GM19351 (cell line): ENCODE measurements around the gene RAPGEF6.
"Not testable (repeated sequence)": the region's sequence is repeated elsewhere in the genome, so short reads cannot be mapped to it uniquely, and the experiment has no call there.

ENCODE experiments used
- ATAC-seq: cut with Tn5 transposase; IDR thresholded peaks from one replicate; pipeline ENCODE4 v1.9.1; 2021; ENCODE audit warnings: mild to moderate bottlenecking, moderate library complexity; ENCODE audit not compliant: unreplicated experiment

The RAPGEF6 gene, protein sequence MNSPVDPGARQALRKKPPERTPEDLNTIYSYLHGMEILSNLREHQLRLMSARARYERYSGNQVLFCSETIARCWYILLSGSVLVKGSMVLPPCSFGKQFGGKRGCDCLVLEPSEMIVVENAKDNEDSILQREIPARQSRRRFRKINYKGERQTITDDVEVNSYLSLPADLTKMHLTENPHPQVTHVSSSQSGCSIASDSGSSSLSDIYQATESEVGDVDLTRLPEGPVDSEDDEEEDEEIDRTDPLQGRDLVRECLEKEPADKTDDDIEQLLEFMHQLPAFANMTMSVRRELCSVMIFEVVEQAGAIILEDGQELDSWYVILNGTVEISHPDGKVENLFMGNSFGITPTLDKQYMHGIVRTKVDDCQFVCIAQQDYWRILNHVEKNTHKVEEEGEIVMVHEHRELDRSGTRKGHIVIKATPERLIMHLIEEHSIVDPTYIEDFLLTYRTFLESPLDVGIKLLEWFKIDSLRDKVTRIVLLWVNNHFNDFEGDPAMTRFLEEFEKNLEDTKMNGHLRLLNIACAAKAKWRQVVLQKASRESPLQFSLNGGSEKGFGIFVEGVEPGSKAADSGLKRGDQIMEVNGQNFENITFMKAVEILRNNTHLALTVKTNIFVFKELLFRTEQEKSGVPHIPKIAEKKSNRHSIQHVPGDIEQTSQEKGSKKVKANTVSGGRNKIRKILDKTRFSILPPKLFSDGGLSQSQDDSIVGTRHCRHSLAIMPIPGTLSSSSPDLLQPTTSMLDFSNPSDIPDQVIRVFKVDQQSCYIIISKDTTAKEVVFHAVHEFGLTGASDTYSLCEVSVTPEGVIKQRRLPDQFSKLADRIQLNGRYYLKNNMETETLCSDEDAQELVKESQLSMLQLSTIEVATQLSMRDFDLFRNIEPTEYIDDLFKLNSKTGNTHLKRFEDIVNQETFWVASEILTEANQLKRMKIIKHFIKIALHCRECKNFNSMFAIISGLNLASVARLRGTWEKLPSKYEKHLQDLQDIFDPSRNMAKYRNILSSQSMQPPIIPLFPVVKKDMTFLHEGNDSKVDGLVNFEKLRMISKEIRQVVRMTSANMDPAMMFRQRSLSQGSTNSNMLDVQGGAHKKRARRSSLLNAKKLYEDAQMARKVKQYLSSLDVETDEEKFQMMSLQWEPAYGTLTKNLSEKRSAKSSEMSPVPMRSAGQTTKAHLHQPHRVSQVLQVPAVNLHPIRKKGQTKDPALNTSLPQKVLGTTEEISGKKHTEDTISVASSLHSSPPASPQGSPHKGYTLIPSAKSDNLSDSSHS (N-terminal part only)

DNA sequence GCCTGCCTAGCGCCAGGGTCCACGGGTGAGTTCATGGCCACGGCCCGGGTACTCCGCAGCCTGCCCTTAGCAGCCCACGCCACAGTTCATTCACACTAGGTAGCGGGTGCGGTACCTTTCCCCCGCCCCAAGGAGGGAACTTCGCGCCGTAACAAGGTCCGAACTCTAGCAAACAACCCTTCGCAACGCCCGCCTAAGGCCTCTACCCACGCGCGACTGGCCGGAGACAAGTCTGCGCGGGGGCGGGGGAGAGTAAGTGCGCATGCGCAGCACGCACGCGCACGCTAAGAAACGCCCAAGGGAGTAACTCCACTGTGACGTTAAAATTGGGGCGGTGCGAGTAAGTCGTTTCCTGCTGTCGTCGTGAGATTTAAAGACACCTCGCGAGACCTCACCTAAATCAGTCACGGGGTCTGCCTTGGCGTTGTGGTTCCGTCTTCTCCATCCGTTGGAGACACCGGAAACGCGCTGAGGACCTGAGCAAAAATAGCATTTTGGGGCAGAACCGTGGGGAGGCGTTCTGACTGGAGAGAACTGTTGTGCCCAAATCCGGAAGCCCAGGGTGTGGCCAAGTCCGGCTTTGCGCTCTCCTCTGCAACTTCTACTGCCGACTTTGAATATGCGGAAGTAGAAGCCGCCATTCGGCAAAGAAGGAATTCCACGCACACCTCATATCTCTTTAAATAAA is at the start of gene RAPGEF6:
RAPGEF6 (minus strand) TSS at position 234 of the 688 bp plus-strand sequence; CDS start at position 35, 199 bp downstream.
- peak; percentile 80 for ATAC-seq

DNA sequence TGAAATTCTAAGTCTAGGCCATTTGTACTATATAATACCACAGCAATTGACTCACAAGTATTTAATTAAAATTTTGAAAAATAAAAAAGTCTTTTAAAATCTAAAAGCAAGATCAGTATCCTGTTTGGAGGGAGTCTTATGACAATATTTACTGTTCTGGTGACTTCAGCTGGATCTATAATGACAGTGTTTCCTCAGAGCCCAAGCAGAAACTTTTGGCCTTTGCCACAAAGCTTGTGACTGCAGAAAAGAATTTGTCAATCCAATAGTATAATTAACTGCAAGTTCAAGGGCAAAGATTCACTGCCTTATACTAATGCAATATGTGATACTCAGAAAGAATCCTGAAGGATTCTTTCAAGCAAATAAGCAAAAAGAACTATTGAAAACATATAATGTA is 49.6 kb upstream of the RAPGEF6 start:
- no peak for ATAC-seq

DNA sequence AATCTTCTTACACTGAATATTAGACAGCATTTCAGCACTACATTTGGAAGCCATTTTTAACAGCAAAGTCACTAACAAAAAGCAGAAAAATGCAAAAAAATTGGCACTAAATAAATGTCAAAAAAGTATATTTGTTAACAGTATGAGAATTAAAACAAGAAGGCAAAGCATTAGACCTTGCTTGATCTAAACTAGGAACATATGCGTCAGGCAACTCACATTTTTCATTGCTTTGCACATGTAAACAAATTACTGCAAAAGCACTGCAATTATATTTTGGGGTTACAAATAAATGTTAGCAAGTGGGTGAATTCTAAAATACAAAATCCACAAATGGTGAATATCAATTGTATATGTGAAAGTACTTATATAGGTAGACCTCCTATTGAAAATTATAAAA is 49.0 kb upstream of the RAPGEF6 start:
- no peak for ATAC-seq

DNA sequence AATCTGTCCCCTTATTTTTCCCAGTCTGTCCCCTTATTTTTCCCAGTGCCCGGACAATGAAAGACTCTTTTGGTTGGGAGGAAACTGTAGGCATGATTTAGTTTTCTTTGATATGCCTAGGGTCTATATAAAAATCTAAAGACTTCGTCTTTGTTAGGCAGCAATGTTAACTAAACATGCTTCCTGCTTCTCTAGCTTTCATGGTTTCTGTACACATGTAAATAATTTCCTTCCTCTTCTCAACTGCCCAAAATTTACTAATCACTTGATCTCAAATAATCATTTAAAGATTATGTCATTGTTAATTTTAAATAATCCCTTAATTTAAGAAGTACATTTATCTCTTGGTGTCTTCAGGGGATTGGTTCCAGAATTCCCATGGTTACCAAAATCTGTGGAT is 47.8 kb upstream of the RAPGEF6 start:
- no peak for ATAC-seq

DNA sequence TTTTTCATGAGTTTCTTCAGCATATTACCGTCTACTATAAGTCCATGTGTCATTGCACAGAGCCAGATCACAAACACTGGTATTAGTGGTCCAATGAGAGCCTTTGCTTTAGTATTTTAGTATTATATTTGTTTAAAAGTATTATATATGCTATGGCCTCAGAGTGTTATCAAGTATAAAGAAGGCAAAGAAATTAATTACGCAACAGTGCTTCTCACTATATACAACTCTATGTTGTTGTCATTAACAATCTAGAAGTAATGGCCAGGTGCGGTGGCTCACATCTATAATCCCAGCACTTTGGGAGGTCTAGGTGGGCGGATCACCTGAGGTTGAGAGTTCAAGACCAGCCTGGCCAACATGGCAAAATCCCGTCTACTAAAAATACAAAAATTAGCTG is 47.1 kb upstream of the RAPGEF6 start:
- ATAC-seq: no peak

DNA sequence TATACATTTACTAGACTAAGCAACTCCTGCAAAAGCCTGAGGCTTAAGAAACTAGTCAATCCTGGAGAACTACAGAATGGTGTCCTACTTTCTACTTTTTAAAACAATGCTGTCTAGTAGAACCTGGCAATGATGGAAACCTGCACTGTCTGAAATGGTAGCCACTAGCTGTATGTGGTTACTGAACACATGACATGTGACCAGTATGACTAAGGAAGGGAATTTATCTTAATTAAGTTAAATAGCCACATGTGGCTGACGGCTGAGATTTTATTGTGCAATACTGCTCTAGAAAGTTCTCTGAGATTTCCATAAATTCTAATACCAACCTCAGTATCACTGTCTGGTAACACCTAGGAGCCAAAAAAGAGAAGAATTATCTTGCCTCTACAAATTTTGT is 44.9 kb upstream of the RAPGEF6 start:
- ATAC-seq: no peak

DNA sequence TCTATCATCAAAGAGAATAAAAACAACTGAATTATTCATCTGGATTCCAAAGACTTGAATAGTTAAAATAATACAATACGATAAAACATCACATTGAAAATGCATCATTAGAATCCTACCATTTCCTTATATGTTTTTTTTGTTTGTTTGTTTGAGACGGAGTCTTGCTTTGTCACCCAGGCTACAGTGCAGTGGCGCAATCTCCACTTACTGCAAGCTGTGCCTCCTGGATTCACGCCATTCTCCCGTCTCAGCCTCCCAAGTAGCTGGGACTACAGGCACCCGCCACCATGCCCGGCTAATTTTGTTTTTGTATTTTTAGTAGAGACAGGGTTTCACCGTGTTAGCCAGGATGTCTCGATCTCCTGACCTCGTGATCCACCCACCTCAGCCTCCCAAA is 43.2 kb upstream of the RAPGEF6 start:
- ATAC-seq: not testable (repeated sequence)

DNA sequence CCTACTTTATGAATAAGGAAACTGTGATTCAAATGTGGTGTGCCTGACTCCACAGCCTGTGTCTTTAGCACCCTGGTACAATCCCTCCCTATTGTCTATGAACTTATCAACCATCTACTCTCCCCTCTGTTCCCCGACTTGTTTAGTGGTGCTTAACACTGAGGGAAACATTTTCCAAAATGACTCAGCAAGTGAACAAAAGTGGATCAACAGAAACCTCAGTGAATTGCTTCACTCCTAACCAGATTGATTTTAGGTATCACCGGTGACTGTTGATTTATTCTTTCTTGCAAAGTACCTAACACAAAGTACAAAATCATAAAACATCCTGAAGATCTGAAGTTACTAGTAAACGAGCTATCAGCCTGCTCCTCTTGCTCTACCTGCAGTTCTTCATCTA is 42.1 kb upstream of the RAPGEF6 start:
- ATAC-seq: no peak

DNA sequence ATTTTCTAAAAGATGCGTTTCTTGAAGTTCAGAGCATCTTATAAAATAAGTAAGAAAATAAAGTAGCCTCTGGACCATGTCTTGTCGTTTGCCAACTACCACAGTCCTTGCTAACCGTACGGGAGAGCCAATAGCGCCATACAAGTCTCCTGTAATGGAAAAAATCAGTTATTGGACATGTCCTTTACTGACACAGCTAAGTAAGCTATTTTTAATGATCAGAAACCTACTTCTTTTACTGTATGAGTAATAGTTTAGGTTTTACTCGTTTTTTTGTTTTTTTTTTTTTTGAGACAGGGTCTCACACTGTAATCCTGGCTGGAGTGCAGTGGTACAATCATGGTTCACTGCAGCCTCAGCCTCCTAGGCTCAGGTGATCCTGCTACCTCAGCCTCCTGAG is 37.7 kb upstream of the RAPGEF6 start:
- peak; percentile 29 for ATAC-seq

DNA sequence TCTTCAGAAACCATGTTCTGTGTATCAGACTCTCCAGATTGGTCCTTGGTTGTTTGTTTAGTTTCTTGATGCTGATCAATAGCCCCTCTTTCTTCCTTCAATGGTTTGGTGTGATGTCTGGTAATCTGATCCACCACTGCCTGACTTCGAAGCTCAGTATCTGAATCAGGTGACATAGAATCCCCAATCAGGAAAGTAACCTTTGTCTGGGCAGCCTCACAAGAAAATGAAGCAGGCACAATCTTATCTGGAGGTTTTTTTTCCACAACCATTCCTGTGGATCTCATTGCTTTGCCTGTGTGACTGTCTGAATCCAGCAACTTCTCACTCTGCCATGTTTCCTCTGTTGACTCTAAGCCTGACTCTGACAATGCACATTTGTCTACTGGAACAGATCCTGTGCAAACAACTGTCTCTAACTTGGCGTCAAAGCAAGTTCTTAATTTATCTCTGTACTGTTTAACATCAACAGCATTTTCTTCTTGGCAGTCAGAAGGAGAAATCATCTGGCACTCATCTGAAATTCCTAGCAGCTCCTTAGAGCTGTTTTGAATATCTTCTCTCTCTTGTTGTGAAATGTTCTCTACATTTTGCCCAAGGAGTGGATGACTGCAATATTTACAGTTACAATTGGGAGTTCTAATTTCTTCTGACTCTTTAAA is 37.1 kb upstream of the RAPGEF6 start:
- ATAC-seq: no peak

DNA sequence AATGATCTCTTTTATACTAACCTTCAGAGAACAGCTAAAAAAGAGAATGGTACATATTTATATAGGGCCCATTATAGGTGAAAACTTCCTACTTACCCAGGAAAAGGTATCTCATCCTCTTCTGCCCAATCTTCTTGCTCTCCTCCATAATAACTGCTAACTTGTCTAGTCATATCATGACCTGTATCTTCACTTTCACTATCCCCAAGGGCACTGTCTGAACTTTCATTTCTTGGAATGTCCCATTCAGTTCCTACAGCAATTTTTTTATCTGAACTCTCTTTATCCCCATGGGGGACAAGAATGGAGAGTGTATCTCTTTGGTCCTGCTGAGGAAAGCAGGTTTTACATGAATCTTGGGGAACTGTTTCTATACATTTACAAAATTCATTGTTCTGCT is 36.4 kb upstream of the RAPGEF6 start:
- ATAC-seq: peak; percentile 61

DNA sequence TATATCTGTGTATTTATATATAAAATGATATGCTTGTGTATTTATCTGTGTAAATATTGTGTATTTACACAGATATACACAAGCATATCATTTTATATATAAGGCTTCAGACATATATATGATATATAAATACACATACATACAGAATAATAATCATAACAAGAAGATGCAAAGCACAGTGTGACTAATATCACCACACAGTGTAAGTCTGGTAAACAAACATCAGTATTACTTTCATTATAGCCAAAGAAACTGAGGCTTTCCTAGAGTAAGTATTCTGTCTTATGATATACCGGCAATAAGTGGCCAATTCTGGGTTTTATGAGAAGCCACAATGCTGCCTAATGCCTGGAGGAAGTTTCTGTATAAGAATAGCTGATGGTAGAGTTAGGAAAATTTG is 29.9 kb upstream of the RAPGEF6 start:
- ATAC-seq: no peak

DNA sequence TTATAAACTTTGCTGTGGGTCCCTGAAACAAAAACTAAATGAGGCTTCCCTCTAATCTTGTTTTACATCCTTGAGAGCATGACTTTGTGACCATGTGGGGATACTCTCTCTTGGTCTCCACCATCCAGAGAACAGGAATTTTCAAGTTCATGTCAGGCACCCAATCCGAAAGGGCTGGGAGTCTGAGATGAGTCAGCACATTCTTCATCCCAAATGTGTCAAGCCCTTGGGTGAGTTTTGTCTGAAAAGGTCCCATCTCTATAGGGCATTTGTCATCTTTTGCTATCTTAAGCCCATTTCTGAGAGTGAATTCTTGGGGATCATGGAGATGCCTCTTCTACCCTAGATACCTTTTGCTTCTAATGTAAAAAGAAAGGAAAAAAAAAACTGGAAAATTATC is 26.9 kb upstream of the RAPGEF6 start:
- ATAC-seq: no peak

DNA sequence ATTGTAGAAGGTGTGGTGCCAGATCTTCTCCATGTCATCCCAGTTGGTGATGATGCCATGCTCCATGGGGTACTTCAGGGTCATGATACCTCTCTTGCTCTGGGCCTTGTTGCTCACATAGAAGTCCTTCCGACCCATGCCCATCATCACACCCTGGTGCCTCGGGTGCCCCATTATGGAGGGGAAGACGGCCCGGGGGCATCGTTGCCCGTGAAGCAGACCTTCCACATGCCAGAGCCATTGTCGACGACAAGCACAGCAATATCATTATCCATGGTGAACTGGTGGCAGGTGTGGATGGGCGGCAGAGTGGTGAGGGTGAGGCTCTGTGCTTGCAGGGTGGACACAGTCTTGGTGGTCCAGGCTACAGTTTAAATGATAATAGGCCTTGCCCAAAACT is 24.8 kb upstream of the RAPGEF6 start:
- ATAC-seq: no peak

DNA sequence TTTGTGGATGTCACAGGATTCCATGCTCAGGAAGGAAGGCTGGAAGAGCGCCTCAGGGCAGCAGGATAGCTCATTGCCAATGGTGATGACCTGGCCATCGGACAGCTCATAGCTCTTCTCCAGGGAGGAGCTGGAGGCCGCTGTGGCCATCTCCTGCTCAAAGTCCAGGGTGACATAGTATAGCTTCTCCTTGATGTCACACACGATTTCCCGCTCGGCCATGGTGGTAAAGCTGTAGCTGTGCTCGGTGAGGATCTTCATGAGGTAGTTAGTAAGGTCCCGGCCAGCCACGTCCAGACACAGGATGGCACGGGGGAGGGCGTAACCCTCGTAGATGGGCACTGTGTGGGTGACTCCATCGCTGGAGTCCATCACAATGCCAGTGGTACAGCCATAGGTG is 24.3 kb upstream of the RAPGEF6 start:
- ATAC-seq: no peak

DNA sequence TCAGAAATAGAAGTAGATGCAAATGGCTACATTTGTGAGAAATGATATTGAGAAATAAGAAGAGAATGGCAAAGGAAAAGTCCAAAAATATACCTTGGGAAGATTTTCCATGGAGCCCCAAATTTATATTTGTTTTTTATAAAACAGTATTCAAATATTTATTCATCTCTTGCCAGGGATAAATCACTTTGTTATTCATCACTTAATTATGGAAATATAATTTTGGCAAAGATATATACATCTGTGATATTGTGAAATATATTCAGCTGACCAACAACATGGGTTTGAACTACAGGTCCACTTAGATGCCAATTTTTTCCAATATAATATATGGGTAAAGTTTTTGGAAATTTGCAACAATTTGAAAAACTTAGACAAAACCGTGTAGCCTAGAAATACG is 19.7 kb upstream of the RAPGEF6 start:
- ATAC-seq: no peak

DNA sequence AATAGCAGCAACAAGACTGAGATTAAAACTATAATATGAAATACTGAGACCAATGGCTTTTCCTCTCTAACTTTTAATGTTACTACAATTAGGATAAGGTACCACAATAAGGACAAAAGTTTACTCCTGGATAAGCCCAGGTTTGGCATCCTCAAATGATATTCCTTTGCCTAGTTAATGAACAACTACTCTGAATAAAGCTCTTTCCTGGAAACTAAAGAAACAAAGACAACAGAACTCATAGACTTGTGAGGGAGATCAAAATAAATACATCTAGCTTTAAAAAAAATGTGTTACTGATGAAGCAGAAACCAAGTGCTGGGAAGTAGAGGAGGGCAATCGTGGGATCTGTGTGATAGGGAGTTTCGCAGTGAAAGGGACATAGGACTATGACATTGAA is 19.3 kb upstream of the RAPGEF6 start:
- no peak for ATAC-seq

DNA sequence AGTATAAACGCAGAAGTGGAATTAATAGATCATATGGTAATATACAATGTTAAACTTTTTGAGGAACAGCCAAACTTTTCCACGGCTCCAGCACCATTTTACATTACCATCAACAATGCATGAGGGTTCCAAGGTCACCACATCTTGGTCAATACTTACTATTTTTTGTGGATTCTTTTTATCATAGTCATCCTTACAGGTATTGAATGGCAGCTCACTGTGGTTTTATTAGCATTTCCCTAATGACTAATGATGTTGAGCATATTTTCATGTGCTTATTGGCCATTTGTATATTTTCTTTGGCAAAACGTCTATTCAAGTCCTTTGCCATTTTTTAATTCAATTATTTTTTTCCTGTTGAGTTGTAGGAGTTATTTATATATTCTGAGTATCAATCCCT is 14.1 kb upstream of the RAPGEF6 start:
- no peak for ATAC-seq

DNA sequence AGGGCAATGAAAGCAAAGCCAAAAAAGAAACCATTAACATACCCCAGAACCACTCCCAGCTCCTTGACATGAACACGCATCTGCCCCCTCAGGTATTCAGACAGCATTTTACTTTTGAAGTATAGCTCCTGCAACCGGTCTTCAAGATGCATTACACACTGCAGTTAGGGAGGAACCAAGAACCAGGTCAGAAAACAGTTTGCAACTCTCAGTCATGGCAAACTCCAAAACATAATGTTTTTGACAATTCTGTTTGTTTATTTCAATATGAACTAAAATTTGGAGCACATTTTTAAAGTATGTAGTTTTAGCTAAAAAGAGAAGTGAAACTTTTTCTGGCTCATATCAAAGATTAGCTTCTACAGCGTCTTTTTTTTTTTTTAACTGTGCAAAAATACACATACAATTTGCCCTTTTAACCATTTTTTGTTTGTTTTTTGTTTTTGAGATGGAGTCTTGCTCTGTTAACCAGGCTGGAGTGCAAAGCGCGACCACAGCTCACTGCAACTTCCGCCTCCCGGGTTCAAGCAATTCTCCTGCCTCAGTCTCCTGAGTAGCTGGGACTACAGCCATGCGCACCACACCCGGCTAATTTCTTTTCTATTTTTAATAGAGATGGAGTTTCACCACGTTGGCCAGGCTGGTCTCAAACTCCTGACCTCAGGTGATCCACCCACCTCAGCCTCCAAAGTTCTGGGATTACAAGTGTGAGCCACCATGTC is 12.2 kb upstream of the RAPGEF6 start:
- ATAC-seq: peak; percentile 89

DNA sequence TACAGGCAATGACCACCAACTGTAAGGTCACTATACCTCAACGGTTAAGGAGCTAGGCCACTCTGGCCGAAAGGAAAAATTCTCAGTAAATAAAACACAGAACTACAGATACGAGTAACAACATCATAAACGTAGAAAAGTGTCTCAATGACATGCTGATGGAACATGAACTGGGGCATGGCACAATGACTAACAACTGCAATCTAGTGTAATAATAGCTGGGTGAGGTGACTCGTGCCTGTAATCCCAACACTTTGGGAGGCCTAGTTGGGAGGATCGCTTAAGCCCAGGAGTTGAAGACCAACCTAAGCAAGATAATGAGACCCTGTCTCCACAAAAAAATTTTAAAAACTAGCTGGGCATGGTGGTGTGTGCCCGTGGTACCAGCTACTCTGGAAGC is 9.8 kb upstream of the RAPGEF6 start:
- no peak for ATAC-seq
